HCT116 (cell line): ENCODE results near the gene MAML2. TPM values are rescaled to one million over a fixed set of nuclear protein-coding genes. Genes with fewer than 3 reads are reported as not detected.
A peak's percentile ranks its signal among the peaks of the same experiment; 100 is the strongest.

Experiments used
- ATAC-seq: fragments of 200-7000 bp; cut with Tn5 transposase; 2 replicates; pipeline ENCODE4 v1.9.1; 2020; ENCODE audit warnings: mild to moderate bottlenecking, moderate library complexity
- BruUV-seq: library from RNA; stranded (reverse); fragments of 400-500 nt; replicated peaks from 2 replicates; lab custom pipeline; 2021; lab: Mats Ljungman, UMichigan
- CTCF ChIA-PET: fragments of 300-600 bp; sonication (Branson Sonifier 250); formaldehyde crosslinking; loops from one replicate; lab custom pipeline; 2021; ENCODE audit warnings: antibody characterized with exemption; lab: Charles Lee
- POLR2A ChIA-PET: fragments of 300-600, 350-600 bp; sonication (Branson Sonifier 250); formaldehyde crosslinking; loops from one replicate; lab custom pipeline; 2021; ENCODE audit warnings: antibody characterized with exemption; lab: Charles Lee
- RAD21 ChIA-PET, 2 experiments: fragments of 300-600 bp; sonication (Branson Sonifier 250); formaldehyde crosslinking; loops; one replicate each; lab custom pipeline; 2023; ENCODE audit warnings: low total read pairs in 2 of 2; ENCODE audit not compliant: uncharacterized antibody in 2 of 2, unreplicated experiment in 2 of 2, low non-redundant PET in 1 of 2; lab: Charles Lee
- DNase-seq: peaks from one replicate; pipeline ENCODE4 v3.0.0-alpha.2; 2010; ENCODE audit warnings: low read depth, low spot score
- H2AFZ ChIP-seq: fragments of 200-600 bp; shearing (Covaris generic), sonication (generic); 2 replicates; pipeline ENCODE4 v1.6.1; 2017; ENCODE audit warnings: low read depth, mixed run types, mixed read lengths, antibody characterized with exemption, low read length; ENCODE audit not compliant: poor library complexity, severe bottlenecking
- H3K27ac ChIP-seq: 2 replicates; pipeline ENCODE4 v1.5.1; 2012; ENCODE audit warnings: low read depth, low read length
- H3K27me3 ChIP-seq: fragments of 200-600 bp; sonication (generic); 2 replicates; pipeline ENCODE4 v1.6.1; 2016; ENCODE audit warnings: mixed run types, low read length, mixed read lengths; ENCODE audit not compliant: insufficient read depth
- H3K36me3 ChIP-seq, 2 experiments: fragments of 200-500 bp in 1 of 2; fragments of 200-600 bp in 1 of 2; sonication (Bioruptor generic) in 1 of 2; sonication (generic) in 1 of 2; 2 replicates each; pipeline versions ENCODE4 v1.5.1 to v1.6.1; 2014 to 2016; ENCODE audit warnings: low read length in 2 of 2, inconsistent platforms in 1 of 2, mixed read lengths in 1 of 2, mixed run types in 1 of 2; ENCODE audit not compliant: insufficient read depth in 2 of 2, control insufficient read depth in 1 of 2
- H3K4me1 ChIP-seq, 2 experiments: fragments of 200-600 bp in 1 of 2; sonication (generic) in 1 of 2; 2 replicates each; pipeline versions ENCODE4 v1.5.1 to v1.6.1; 2012 to 2017; ENCODE audit warnings: low read length in 2 of 2, inconsistent platforms in 1 of 2, mild to moderate bottlenecking in 1 of 2, mixed read lengths in 1 of 2, mixed run types in 1 of 2, moderate library complexity in 1 of 2; ENCODE audit not compliant: insufficient read depth in 2 of 2, control insufficient read depth in 1 of 2
- H3K4me2 ChIP-seq: fragments of 200-600 bp; sonication (generic); 2 replicates; pipeline ENCODE4 v1.6.1; 2017; ENCODE audit warnings: mixed run types, low read length, mixed read lengths
- H3K4me3 ChIP-seq, 2 experiments: fragments of 200-600 bp in 1 of 2; sonication (generic) in 1 of 2; replicated peaks in 1 of 2; 2 replicates each; pipeline ENCODE4 v1.5.1; 2011 to 2016; ENCODE audit warnings: low read length in 2 of 2, control low read depth in 1 of 2, low read depth in 1 of 2, mild to moderate bottlenecking in 1 of 2, mixed read lengths in 1 of 2, mixed run types in 1 of 2
- H3K79me2 ChIP-seq: fragments of 200-600 bp; sonication (generic); 2 replicates; pipeline ENCODE4 v1.6.1; 2017; ENCODE audit warnings: mild to moderate bottlenecking, mixed run types, low read length, moderate library complexity, mixed read lengths; ENCODE audit not compliant: insufficient read depth
- H3K9ac ChIP-seq: fragments of 200-600 bp; sonication (generic); 2 replicates; pipeline ENCODE4 v1.6.1; 2016; ENCODE audit warnings: low read length, mixed read lengths
- H3K9me2 ChIP-seq: fragments of 200-600 bp; sonication (generic), shearing (Covaris generic); 2 replicates; pipeline ENCODE4 v1.6.1; 2017; ENCODE audit warnings: mixed run types, mild to moderate bottlenecking, moderate library complexity; ENCODE audit not compliant: insufficient read depth
- H3K9me3 ChIP-seq, 2 experiments: fragments of 200-500 bp in 1 of 2; fragments of 200-600 bp in 1 of 2; sonication (Bioruptor generic) in 1 of 2; sonication (generic) in 1 of 2; 2 replicates each; pipeline ENCODE4 v1.6.1; 2014 to 2017; ENCODE audit warnings: low read length in 2 of 2, mixed read lengths in 2 of 2, inconsistent platforms in 1 of 2, low read depth in 1 of 2, mild to moderate bottlenecking in 1 of 2, mixed run types in 1 of 2, moderate library complexity in 1 of 2; ENCODE audit not compliant: control insufficient read depth in 1 of 2, insufficient read depth in 1 of 2
- H4K20me1 ChIP-seq: fragments of 200-600 bp; sonication (generic), shearing (Covaris generic); 2 replicates; pipeline ENCODE4 v1.6.1; 2017; ENCODE audit warnings: mixed run types, mild to moderate bottlenecking, moderate library complexity; ENCODE audit not compliant: insufficient read depth
- ATF3 ChIP-seq: IDR thresholded peaks from 2 replicates; pipeline ENCODE4 v1.6.1; 2012
- CBX3 ChIP-seq: IDR thresholded peaks from 2 replicates; pipeline ENCODE4 v1.6.1; 2012; ENCODE audit warnings: low read depth
- CTCF ChIP-seq, 3 experiments: fragments of 200-600 bp in 1 of 3; sonication (generic) in 1 of 3; IDR thresholded peaks in 2 of 3; conservative IDR thresholded peaks in 1 of 3; 2 replicates each; pipeline ENCODE4 v1.5.1; 2012 to 2017; ENCODE audit warnings: low read depth in 2 of 3, low read length in 2 of 3, antibody characterized with exemption in 1 of 3, borderline replicate concordance in 1 of 3, control low read depth in 1 of 3, mild to moderate bottlenecking in 1 of 3, mixed read lengths in 1 of 3, mixed run types in 1 of 3, moderate library complexity in 1 of 3; ENCODE audit not compliant: insufficient read depth in 1 of 3
- ELF1 ChIP-seq: IDR thresholded peaks from 2 replicates; pipeline ENCODE4 v1.6.1; 2012; ENCODE audit warnings: low read depth, borderline replicate concordance
- EZH2 ChIP-seq: fragments of 200-600 bp; sonication (generic); IDR thresholded peaks from 2 replicates; pipeline ENCODE4 v1.6.1; 2017; ENCODE audit warnings: antibody characterized with exemption, mixed run types
- FOSL1 ChIP-seq: IDR thresholded peaks from 2 replicates; pipeline ENCODE4 v1.6.1; 2012; ENCODE audit warnings: low read depth
- JUND ChIP-seq: IDR thresholded peaks from 2 replicates; pipeline ENCODE4 v1.6.1; 2012
- POLR2A ChIP-seq: IDR thresholded peaks from 2 replicates; pipeline ENCODE4 v1.7.0; 2011; ENCODE audit warnings: borderline replicate concordance; ENCODE audit not compliant: insufficient read depth, insufficient read length; ENCODE audit errors: extremely low read depth
- RAD21 ChIP-seq: IDR thresholded peaks from 2 replicates; pipeline ENCODE4 v1.6.1; 2012; ENCODE audit warnings: low read depth, mild to moderate bottlenecking
- SP1 ChIP-seq: IDR thresholded peaks from 2 replicates; pipeline ENCODE4 v1.6.1; 2012; ENCODE audit warnings: low read depth
- TCF7L2 ChIP-seq: IDR thresholded peaks from 2 replicates; pipeline ENCODE4 v1.7.0; 2011; ENCODE audit warnings: borderline replicate concordance, inconsistent platforms; ENCODE audit not compliant: insufficient read depth, insufficient read length; ENCODE audit errors: extremely low read depth
- ZFX ChIP-seq: fragments of 450-650 bp; IDR thresholded peaks from 2 replicates; pipeline ENCODE4 v1.6.1; 2017
- intact Hi-C: fragments of 100-400 bp; cut with micrococcal nuclease; formaldehyde crosslinking; loops from 2 replicates; pipeline ENCODE4 v1.10.0; 2022
- total RNA-seq: library from RNA; stranded (reverse); gene quantifications from one replicate; pipeline ENCODE4 v1.2.1, GENCODE V29; 2021; ENCODE audit not compliant: unreplicated experiment
- TF ChIP-seq, protein P1 (sequence below): IDR thresholded peaks from 2 replicates; pipeline ENCODE4 v1.6.1; 2012; ENCODE audit warnings: low read depth

Gene MAML2
- total RNA-seq, 1 experiment from 2014 or later: 2.6 TPM

DNA sequence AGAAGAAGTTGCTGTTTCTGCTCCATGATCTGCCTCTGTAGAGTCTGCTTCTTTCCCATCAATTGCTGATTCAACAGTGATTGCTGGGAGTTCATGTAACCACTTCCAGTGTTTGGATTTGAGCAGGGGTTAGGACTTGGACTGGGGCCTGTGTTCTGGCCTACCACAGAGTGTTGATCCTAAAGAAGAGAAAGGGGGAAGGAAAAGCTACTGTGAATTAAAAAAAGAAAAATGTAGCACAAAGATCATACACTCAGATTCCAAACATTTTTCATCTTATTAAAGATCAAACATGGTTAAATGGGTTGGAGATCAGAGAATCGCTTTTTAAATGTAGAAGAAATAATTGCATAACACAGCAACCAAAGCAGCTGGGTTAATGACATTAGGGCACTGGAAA is 351.4 kb downstream of the MAML2 start (continued):
- TF ChIP-seq TCF7L2 (no peak), RAD21 (no peak), ATF3 (no peak), CBX3 (no peak), POLR2A (no peak), JUND (no peak), ELF1 (no peak)

DNA sequence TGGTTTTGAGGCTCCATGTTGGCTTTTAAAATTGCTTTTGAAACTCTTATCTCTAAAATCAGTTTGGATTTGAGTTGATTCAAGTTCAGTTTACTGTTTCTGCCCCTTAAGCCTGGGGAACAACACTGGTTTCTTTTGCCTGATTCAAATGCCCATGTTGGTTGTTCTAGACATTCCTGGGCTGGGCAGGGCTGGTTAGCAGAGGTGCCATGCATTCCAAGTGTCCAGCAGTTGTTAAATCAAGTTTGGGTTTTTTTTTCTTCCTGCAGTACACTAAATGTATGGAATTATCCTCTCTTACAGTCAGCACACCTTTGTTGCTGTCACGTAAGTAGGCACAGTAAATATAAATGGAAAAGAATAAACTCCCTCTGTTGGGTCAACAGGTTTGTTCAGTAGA is 351.9 kb downstream of the MAML2 start:
- ATAC-seq: 0 out of 2 replicates have a peak, but pooled peaks have one; percentile 47
- BruUV-seq: no TSS peak
- Histone ChIP-seq H3K4me1 (peaks cover 11 to 12% of the 10 kb centered on the region in 2 experiments), H3K4me2 (peak overlapping the region; percentile 36), H3K9ac (no peak overlapping the region), H2AFZ (no peak overlapping the region), H3K9me2 (no peaks in the 10 kb centered on the region), H4K20me1 (no peaks in the 10 kb centered on the region), H3K79me2 (no peaks in the 10 kb centered on the region), H3K36me3 (no peaks in the 10 kb centered on the region), H3K9me3 (no peaks in the 10 kb centered on the region), H3K4me3 (no peak overlapping the region), H3K27me3 (no peaks in the 10 kb centered on the region), H3K27ac (no peak overlapping the region)
- intact Hi-C loops: no loop called here
- POLR2A ChIA-PET: no interaction called here
- no peak for DNase-seq
- RAD21 ChIA-PET: no interaction called here
- CTCF ChIA-PET: no interaction called here
- TF ChIP-seq JUND: no peak
- TF ChIP-seq, protein P1, sequence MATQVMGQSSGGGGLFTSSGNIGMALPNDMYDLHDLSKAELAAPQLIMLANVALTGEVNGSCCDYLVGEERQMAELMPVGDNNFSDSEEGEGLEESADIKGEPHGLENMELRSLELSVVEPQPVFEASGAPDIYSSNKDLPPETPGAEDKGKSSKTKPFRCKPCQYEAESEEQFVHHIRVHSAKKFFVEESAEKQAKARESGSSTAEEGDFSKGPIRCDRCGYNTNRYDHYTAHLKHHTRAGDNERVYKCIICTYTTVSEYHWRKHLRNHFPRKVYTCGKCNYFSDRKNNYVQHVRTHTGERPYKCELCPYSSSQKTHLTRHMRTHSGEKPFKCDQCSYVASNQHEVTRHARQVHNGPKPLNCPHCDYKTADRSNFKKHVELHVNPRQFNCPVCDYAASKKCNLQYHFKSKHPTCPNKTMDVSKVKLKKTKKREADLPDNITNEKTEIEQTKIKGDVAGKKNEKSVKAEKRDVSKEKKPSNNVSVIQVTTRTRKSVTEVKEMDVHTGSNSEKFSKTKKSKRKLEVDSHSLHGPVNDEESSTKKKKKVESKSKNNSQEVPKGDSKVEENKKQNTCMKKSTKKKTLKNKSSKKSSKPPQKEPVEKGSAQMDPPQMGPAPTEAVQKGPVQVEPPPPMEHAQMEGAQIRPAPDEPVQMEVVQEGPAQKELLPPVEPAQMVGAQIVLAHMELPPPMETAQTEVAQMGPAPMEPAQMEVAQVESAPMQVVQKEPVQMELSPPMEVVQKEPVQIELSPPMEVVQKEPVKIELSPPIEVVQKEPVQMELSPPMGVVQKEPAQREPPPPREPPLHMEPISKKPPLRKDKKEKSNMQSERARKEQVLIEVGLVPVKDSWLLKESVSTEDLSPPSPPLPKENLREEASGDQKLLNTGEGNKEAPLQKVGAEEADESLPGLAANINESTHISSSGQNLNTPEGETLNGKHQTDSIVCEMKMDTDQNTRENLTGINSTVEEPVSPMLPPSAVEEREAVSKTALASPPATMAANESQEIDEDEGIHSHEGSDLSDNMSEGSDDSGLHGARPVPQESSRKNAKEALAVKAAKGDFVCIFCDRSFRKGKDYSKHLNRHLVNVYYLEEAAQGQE: no peak
- TF ChIP-seq TCF7L2: no peak
- no peak for TF ChIP-seq SP1
- no peak for TF ChIP-seq CTCF (IDR thresholded peaks at IDR 0.05 in 2 of 3, conservative IDR thresholded peaks at IDR 0.05 in 1 of 3; ENCODE audit: borderline replicate concordance in 1 of 3, insufficient read depth in 1 of 3, low read depth in 2 of 3, low read length in 2 of 3)
- TF ChIP-seq ZFX: no peak
- TF ChIP-seq FOSL1: no peak
- TF ChIP-seq EZH2: no peak
- no peak for TF ChIP-seq RAD21
- no peak for TF ChIP-seq POLR2A
- TF ChIP-seq, all 23 proteins: peak for 0
